ENCODE measurements around the gene KRT4.

The KRT4 gene

GRCh38 chr12:52832451-52832850, 18.5 kb upstream of the KRT4 start:
- in situ Hi-C loops (cut with HindIII; ENCODE audit: low pct_ligation_motif_present, low sequenced_read_pairs): no loop called here
- no peak for DNase-seq
- TF ChIP-seq CTCF (IDR thresholded peaks at IDR 0.05; ENCODE audit: low read depth, low read length, missing control alignments): no peak
- no peak overlapping the region for H3K27ac ChIP-seq
- H3K4me3 ChIP-seq (ENCODE audit: low read depth, low read length): no peak overlapping the region
- H3K36me3 ChIP-seq (replicated peaks): no peaks in the 10 kb centered on the region
- H3K27me3 ChIP-seq (replicated peaks): no peaks in the 10 kb centered on the region

GRCh38 chr12:52831251-52831650, 17.3 kb upstream of the KRT4 start:
- no peaks in the 10 kb centered on the region for H3K27me3 ChIP-seq (replicated peaks)
- in situ Hi-C loops (cut with HindIII; ENCODE audit: low pct_ligation_motif_present, low sequenced_read_pairs): no loop called here
- no peaks in the 10 kb centered on the region for H3K36me3 ChIP-seq (replicated peaks)
- DNase-seq: no peak
- H3K4me3 ChIP-seq (ENCODE audit: low read depth, low read length): no peak overlapping the region
- H3K27ac ChIP-seq: no peak overlapping the region
- no peak for TF ChIP-seq CTCF (IDR thresholded peaks at IDR 0.05; ENCODE audit: low read depth, low read length, missing control alignments)

DNA sequence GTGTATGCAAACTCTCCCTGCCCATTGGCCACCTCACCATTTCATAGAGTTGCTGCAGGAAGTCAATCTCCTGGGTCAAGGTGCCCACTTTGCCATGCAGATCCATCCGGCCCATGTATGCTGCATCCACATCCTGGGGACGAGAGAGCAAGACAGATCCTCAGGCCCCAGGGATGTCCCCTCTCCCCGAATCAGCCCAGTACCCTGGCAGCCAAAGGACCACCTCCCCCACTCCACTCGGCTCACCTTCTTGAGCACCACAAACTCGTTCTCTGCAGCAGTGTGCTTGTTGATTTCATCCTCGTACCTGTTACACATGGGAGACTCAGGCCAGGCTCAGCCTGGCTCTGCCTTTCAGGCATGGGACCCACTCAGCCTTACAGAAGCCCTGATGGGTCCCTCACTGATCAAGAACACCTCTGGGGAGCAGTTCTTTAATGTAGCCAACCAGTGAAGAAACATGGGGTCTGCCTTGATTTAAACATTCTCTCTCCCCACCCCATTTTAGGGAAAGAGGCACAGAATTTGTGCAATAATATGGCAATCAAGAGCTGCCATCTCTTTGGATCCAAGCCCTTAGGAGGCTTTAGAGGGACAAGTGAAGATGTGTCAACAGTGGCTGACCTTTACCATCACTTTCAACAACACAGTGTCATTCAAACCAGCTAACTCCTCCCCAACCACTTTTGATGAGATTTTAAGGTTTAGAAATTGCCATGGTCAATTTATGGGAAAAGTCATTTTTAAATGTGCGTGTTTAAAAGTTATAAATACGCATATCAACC, 16.3 kb upstream of the KRT4 start:
- Histone ChIP-seq H3K36me3 (replicated peaks) (no peaks in the 10 kb centered on the region), H3K4me3 (ENCODE audit: low read depth, low read length) (no peak overlapping the region), H3K27me3 (replicated peaks) (no peaks in the 10 kb centered on the region), H3K27ac (no peak overlapping the region)
- no peak for DNase-seq
- no peak for TF ChIP-seq CTCF (IDR thresholded peaks at IDR 0.05; ENCODE audit: low read depth, low read length, missing control alignments)
- in situ Hi-C loops (cut with HindIII; ENCODE audit: low pct_ligation_motif_present, low sequenced_read_pairs): no loop called here

DNA sequence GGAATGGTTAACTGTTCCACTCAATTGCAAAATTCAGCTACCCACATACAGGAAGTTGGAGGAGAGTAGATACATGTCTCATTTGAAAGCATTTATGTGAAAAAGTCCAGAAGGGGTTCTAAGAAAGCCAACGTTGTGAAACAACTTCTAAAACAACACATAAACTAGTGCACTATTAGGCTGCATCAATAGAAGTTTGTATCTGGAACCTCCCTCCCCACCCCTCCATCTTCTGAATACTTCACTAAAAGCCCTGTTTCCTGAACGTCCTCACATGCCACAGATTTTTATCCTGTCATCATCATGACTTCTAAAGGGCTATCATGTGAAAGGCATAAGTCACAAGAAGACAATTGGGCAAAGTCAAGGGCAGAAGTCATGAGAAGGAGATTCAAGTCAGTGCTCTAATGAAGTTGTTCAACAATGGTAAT, 14.7 kb upstream of the KRT4 start:
- no peaks in the 10 kb centered on the region for H3K36me3 ChIP-seq (replicated peaks)
- no peak for DNase-seq
- no peak overlapping the region for H3K27ac ChIP-seq
- H3K4me3 ChIP-seq (ENCODE audit: low read depth, low read length): no peak overlapping the region
- no peak for TF ChIP-seq CTCF (IDR thresholded peaks at IDR 0.05; ENCODE audit: low read depth, low read length, missing control alignments)
- in situ Hi-C loops (cut with HindIII; ENCODE audit: low pct_ligation_motif_present, low sequenced_read_pairs): no loop called here
- no peaks in the 10 kb centered on the region for H3K27me3 ChIP-seq (replicated peaks)

DNA sequence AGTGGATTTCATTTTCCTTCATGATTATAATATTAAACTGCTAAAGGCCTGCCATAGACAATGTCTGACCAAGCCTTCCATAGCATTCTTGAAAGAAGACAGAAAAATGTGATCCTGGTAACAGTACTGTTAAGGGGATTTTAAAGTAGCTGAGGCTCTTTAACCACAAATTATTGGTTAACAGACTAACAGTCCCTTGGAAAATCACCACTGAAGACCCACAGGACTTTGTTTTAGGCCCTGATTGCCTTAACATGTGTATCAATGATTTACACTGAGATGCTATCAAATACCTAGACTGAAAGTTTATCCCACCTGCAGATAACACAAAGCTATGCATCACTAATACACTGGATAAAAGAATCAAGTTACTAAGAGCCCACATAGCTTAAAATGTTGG, 14.2 kb upstream of the KRT4 start:
- in situ Hi-C loops (cut with HindIII; ENCODE audit: low pct_ligation_motif_present, low sequenced_read_pairs): no loop called here
- Histone ChIP-seq H3K27ac (no peak overlapping the region), H3K4me3 (ENCODE audit: low read depth, low read length) (no peak overlapping the region), H3K36me3 (replicated peaks) (no peaks in the 10 kb centered on the region), H3K27me3 (replicated peaks) (no peaks in the 10 kb centered on the region)
- DNase-seq: no peak
- no peak for TF ChIP-seq CTCF (IDR thresholded peaks at IDR 0.05; ENCODE audit: low read depth, low read length, missing control alignments)

Data from brain microvascular endothelial cell (primary cell).